Nucleus accumbens (tissue), 56 donors: ENCODE measurements around the gene WFDC1.

Experiments used
- DNase-seq, 56 donors: peaks; one replicate each; lab custom pipeline; 2025; lab: John Stamatoyannopoulos, UW

WFDC1 gene

GRCh38 chr16:84271866-84272265 is 22.8 kb upstream of the WFDC1 start:
- no peak for DNase-seq

DNA sequence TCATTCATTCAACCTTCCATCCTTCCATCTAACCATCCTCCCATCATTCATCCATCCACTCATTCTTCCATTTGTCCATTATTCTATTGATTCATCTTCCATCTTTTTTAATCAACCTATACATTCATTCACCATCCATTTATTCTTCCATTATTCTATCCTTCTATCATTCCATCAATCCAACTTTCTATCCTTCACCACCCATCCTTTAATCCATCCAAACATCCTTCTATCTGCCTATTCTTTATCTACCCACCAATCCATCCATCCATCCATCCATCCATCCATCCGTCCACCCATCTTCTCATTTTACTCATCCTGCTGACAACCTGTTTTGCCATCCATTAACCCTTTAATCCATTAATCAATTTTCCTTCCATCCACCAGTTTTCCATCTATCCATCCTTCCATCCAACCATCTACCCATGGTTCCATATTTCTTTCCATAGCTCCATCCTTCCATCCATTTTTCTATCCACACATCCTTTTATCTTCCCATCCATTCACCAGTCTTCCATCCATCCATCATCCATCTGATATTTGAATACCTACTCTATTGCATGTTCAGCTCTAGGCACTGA is 21.8 kb upstream of the WFDC1 start:
- no peak for DNase-seq

GRCh38 chr16:84274515-84274914 is 20.2 kb upstream of the WFDC1 start:
- DNase-seq, result no peak

DNA sequence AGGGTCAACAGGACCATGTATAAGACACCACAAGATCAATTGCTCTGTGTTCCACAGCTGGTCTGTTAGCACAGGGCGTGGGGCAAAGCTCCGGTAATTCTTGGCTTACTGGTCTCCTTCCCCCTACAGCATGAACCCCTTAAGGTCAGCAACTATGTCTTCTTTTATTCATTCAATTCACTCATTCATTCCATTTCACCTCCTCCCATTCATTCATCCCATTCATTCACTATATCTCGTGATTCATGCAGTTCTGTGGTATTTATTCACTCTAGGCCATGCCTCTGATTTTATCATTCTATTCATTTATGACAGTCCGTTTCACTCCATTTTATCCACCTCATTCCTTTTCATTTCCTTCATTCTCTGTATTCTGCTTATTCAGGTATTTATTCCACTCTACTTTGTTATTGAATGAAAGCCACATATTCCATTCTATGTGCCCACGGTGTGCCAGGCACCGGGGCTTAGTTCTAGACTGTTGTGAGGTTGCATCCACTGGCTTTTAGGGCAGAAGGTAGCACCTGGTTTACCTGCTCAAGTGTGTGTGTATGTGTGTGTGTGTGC is 19.0 kb upstream of the WFDC1 start:
- DNase-seq, result no peak

DNA sequence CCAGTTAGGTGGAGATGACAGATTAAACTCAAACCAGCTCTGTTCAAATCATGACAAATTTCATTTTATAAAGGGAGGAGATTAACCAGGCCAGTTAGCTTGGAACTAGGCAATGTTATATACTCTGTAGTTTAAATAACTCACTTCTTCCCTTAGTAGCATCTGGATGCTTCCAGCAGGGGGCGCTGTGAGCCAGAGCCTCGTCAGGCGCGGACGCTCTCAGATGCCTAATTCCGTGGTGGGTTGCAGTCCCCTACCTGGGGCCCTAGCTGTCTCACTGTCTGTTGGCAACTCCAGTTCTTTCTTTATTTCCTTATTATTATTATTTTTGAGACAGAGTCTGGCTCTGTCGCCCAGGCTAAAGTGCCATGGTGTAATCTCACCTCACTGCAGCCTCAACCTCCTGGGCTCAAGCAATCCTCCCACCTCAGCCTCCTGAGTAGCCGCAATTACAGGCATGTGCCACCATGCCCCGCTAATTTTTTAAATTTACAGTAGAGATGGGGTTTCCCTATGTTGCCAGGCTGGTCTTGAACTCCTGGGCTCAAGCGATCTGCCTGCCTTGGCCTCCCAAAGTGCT is 17.3 kb upstream of the WFDC1 start:
- peak in 47 of 56 donors; percentile 4 to 86 (median 46) for DNase-seq

DNA sequence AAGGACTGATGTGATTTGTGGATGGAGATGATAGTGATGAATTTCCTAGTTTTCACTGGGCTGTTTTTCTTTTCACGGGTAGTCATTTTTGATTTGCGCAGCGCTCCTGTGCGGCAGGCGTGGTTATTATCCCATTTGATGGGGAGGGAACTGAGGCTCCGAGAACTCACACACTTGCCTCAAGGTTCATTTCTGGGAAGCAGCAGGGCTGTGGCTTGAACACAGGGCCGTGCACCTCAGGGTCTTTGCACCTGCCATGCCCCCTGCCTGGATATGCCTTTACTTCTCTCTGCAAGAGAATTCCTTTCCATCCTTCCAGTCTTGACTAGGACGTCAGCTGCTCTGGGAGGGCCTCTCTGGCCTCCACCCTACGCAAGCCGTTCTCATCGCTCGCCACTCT is 16.3 kb upstream of the WFDC1 start:
- DNase-seq, result no peak

- peak in 41 of 56 donors; percentile 4 to 75 (median 38) for DNase-seq
Observed at GRCh38 chr16:84278968-84279367, 15.7 kb upstream of the WFDC1 start.

DNA sequence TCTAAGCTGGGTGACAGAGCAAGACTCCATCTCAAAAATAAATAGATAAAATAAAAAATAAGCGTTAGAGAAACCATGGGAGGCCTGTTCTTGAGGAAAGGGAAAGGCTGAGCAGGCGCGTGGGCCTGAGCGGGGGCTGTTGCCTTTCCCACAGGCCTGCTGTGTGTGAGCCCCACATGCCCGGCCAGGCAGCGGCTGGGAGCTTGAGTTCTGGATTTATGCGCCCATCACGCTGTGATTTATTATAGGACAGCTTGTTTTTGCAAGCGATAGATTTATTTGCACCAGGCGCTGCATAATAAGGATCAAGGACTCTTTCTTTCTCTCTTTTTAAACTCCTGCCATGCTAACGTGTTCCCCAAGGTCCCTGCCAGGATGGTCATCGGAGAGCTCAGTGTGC is 14.8 kb upstream of the WFDC1 start:
- DNase-seq, result no peak

DNA sequence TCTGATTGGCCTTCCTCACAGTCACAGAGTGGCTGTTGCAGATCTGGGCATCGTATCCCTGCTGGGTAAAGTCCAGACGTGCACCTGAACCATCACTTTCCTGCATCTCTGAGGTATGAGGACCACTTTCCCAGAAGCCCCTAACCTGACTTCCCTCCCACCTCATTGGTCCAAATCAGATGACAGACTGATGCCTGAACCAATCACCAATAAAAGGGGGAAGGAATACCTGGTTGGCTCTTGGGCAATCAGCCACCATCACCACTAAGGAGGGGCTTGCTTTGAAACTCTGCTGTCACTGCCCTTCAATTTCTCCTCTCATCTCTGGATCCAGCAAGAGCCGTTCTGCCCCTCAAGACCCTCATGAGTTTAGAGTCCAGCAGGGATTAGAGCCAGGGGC is 13.6 kb upstream of the WFDC1 start:
- DNase-seq, result no peak

- no peak for DNase-seq
Observed at GRCh38 chr16:84282533-84282932, 12.1 kb upstream of the WFDC1 start.

GRCh38 chr16:84283314-84284153 is 11.1 kb upstream of the WFDC1 start:
- DNase-seq, result no peak

- no peak for DNase-seq
Observed at GRCh38 chr16:84284154-84284722, 10.4 kb upstream of the WFDC1 start.

DNA sequence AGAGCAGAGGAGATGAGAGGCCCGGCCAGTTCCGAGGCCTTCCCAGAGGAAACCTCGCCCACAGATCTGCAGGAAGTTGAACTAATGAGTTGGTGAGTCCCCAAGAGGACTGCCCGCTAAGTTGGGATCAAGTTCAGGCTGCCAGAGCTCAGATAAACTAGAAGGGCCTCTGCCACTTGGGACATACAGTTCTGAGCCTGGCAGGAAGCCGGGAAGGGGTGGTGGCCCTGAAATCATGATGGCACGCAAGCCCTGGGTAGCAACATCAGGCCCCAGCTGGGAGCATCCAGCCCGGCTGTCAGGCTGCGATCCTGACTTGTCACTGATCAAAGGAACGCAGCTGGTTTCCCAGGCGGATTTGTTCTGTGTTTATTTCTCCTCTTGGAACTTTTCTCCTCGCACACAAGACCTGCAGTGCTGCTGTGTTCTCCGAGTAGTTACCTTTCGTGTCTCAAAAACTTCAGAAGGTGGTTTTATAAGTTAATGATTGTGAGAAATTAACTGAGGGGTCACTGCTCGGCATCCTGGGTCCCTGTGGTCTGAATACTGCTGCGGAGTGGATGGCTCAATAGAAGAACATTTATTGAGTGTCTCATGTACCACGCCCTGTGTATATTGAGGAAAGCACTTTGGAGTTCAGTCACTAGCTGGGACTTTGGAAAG is 8.0 kb upstream of the WFDC1 start:
- DNase-seq, result no peak

DNA sequence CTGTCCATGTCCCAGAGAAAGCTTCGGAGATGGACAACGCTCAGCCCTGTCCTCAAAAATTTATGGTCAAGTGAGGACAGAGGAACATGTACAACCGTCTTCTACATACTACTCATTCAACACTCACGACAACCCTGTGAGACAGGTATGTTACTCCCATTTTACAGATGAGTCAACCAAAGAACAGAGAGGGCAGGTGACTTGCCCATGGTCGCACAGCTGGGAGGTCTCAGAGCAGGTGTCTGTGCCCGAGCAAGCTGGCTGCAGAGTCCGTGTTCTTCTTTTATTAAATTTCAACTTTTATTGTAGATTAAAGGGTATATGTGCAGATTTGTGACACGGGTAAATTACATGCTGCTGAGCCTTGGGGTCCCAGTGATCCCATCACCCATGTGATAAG is 5.8 kb upstream of the WFDC1 start:
- DNase-seq, result no peak

DNA sequence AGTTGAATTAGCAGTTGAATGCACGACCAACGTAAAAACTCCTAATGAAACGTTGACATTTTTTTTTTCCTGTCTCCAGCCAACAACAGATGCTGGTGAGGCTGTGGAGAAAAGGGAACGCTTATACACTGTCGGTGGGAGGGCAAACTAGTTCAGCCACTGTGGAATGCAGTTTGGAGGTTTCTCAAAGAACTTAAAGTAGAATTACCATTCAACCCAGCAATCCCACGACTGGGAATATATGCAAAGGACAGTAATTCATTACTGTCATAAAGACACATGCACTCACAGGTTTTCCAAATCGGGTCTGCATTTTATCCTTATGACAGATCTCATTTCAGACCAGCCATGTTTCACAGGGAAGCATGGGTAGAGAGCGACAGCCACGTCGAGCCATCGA is 3.5 kb upstream of the WFDC1 start:
- no peak for DNase-seq

DNA sequence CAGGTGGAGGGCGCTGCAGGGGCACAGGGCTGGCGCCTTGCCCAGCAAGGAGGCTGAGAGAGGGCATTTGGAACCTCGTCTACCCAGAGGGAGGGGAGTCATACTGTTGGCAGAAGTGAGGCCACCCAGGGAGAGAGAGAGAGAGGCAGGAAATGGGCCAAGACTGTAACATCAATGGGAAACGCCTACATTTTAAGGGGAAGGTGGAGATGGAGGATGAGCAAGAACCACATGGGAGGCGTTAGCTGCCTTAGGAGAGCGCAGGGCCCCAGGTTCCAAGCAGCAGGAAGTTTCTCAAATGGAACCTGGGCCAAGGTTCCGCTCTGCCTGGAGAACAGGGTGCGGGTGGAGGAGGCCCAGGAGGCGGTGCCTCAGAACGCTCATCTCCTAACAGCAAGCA is 2.7 kb upstream of the WFDC1 start:
- no peak for DNase-seq

DNA sequence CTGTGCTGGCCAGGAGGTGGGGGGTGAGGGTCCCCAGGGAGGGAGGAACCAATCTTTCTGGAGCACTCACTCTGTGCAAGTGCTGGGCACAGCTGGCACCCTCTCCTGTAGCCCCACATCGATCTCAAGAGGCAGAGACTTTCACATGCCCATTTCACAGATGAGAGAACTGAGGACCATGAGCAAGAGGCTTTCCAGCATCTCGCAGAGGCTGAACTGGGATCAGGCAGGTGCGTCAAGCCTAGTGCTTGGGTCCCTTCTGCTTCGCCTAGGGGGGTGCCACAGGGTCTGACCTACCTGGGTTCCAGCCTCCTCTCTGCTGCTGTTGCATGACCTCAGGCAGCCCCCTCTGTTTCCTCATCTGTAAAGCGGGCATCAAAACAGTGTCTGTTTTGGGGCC is 1.3 kb upstream of the WFDC1 start:
- no peak for DNase-seq

- DNase-seq, result no peak
Observed at GRCh38 chr16:84294117-84294516, 561 bp upstream of the WFDC1 start.

- DNase-seq, result no peak
Observed at GRCh38 chr16:84295203-84295860, 654 bp downstream of the WFDC1 start.

GRCh38 chr16:84298376-84298899 is 3.8 kb downstream of the WFDC1 start:
- no peak for DNase-seq
